HT-29 (cell line): ENCODE data around the gene PSMA5. TPM values are rescaled to one million over a fixed set of nuclear protein-coding genes. Genes with fewer than 3 reads are reported as not detected.

Source experiments
- DNase-seq: peaks from one replicate; pipeline ENCODE4 v3.0.0-alpha.2; 2015; ENCODE audit warnings: low spot score
- total RNA-seq: library from RNA; depleted of rRNA; stranded (reverse); fragments of >200 nt; shearing (Covaris generic); gene quantifications from 2 replicates; pipeline ENCODE4 v1.2.3, GENCODE V29; 2014; rRNA removed

PSMA5 gene
- total RNA-seq, 1 experiment from 2014 or later = 80.9 TPM

DNA sequence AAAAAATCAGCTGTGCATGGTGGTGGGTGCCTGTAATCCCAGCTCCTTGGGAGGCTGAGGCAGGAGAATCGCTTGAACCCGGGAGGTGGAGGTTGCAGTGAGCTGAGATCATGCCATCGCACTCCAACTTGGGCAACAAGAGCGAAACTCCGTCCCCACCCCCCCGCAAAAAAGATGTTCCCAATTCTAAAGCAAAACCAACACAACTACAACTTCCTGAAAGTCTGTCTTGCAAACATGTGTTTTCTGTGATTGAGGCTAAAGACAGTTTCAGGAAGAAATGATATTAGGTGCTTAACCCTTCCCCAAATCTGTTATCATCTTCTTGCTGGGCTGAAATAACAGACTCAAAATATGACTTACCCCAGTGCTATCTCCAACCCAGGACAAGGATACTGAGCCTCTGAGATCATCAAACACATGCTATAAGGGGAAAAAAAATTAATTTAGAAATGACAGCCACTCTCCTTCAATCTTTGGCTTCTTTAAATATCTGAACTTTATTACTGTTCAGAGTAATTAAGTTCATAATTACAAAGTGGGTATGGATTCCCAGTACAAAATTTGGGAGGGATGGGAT is 57.0 kb downstream of the PSMA5 start:
- no peak for DNase-seq

DNA sequence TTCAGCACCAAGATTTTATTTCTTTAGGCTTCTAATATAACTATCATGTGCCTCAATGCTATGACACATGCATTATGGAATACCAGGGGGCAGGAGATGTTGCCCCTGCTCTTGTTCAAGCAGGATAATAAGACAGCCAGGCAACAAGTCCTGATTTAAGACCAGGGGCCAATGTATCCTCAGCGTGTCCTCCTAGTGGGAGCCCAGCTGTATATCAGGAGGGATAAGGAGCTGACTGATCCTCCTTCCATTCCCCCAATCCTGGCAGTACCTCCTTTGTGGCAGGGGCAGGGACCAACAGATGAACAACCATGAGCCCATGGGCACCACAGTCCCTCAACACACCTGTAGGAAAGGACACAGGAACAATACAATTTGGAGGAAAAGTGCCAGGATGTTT is 57.8 kb downstream of the PSMA5 start:
- DNase-seq = no peak

DNA sequence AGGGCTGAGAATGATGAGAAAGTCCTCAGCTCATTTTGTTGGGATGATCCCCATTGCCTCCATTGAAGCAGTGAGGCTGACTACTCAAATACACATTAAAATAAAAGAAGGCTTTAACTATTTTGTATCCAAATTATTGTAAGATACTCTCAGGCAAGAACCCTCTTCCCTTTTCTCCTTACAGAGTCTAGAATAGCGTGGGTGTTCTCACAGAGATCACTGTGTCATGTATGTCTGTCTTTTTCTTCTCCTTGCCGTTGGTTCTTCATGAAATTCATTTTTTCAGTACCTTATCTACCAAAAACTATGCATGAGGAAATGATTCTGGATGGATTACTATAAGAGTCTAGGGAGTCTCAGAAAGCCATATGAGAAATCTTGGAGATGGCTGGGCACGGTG is 58.6 kb downstream of the PSMA5 start:
- no peak for DNase-seq

DNA sequence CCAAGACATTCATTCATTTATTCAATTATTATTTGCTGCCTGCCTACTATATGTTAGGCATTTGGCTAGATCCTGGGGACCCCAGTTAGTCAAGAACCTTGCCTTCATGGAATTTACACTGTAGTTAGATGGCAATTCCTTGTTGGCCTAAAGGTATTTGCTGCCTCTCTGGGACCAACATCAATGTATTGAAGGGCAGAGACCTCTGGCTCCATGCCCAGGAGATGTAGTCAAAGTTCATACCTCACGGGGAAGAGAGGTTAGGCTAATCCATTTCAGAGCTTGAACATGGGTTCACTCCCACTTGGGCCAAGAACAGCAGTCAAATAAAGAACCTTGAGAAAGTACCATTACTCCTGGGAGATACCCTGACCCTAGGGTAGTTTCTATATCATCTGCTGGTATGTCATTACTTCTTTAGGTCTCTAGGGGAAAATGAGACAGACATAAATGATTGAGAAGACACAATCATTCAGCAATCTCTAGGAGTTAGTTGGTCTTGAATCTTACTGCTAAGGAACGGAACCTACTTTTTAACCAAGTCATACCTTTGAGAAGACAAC is 60.5 kb downstream of the PSMA5 start:
- DNase-seq = peak; percentile 42

DNA sequence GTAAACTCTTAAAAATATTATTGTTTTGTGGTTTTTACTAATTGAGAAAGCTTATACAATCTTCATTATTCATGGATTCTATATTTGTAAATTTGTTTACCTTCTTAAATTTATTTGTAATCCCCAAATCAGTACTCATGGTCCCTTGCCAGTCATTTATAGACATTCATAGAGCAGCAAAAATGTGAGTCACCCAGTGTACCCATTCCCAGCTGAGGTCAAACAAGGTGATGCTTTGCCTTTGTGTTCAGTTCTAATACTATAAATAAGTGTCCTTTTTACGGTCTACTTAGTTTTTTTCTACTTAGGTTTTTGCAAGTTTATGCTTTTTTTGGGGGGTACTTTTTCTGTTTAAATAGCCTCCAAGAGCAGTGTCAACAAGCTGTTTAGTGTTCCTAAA is 64.6 kb downstream of the PSMA5 start:
- DNase-seq = no peak

DNA sequence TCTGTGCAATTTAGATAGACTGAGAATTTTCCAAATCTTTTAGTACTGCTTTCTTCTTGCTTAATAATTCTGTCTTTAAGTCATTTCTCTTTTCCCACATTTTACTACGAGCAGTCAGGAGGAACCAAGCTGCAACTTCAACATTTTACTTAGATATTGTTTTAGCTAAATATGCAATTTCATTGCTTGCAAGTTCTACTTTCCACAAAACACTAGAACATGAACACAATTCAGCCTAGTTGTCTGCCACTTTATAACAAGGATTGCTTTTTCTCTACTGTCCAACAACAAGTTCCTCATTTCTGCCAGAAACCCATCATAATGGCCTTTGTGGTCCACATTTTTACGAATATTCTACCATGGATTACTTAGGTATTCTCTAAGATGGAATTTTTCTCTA is 65.2 kb downstream of the PSMA5 start:
- DNase-seq = no peak

DNA sequence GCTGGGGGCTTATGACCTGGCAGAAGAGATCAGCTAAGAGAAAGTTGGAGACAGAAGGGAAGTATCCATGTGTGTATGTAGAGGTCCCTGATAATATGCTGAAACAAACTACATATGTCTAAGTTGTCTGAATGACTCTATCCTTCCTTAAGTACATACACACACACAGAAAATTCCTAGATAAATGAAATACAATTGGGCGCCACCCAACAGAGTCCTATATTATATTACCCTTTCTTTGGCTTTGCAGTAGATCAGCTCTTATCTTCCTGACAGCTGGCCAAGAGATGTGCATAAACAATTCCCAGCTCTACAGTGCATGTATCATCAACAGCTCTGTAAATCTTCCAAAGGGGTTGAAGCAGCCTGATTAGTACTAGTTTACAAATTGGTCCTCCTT is 68.6 kb downstream of the PSMA5 start:
- no peak for DNase-seq

DNA sequence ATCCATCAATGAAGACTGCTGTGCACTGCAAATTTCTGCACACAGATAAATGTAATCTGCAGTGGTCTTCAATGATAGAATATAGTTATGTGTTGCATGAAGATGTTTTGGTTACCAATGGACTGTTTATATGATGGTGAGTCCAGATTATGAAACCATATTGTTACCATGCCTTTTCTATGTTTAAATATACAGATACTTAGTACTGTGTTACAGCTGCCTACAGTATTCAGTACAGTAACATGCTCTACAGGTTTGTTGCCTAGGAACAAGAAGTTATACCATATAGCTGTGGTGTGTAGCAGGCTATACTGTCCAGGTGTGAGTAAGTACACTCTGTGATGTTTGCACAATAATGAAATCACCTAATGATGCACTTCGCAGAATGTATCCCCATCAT is 69.3 kb downstream of the PSMA5 start:
- DNase-seq = no peak

DNA sequence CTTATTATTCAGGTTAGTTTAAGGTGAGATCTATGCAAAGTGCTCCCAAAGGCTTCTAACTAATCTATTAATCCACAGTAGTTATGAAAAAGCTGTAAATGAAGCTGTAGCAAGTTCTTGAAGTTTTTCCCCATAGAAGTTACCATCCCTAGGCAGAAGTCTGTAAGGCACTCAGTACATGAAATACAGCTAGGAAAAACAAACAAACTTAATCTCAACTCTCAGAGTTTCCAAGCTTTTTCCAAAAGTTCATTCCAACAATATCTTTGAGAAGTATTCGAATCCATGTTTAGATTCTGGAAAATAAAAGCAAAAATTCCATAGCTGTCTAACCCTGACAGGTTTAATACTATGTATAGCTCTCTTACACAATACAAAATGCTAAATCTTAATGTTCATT is 69.7 kb downstream of the PSMA5 start:
- no peak for DNase-seq

DNA sequence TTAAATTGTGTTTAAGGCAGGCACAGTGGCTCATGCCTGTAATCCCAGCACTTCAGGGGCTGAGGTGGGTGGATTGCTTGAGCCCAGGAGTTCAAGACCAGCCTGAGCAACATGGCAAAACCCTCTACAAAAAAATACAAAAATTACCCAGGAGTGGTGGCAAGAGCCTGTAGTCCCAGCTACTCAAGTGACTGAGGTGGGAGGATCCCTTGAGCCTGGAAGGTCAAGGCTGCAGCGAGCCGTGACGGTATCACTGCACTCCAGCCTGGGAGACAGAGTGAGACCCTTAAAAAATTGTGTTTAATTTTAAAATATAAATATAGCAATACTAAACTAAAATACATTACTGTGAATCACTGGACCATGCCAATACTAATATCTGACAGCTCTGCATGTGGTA is 71.3 kb downstream of the PSMA5 start:
- no peak for DNase-seq

DNA sequence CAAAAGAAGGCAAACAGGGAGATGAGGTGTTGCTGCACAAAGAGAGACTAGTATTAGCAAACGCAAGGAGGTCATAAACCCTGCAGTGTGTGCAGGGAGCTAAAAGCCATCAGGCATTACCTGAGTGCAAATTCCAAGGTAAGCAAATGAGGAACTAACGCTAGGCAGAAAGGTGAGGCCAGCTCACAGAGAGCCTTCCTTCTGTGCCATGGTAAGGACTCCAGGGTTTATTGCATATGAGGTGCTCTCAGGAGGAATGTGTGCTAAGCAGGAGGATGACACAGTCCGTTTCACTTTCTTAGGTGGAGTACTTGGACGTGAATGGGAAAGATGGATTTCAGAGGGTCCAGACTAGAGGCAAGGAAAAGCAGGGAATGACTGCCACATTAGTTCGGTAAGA is 74.8 kb downstream of the PSMA5 start:
- no peak for DNase-seq

DNA sequence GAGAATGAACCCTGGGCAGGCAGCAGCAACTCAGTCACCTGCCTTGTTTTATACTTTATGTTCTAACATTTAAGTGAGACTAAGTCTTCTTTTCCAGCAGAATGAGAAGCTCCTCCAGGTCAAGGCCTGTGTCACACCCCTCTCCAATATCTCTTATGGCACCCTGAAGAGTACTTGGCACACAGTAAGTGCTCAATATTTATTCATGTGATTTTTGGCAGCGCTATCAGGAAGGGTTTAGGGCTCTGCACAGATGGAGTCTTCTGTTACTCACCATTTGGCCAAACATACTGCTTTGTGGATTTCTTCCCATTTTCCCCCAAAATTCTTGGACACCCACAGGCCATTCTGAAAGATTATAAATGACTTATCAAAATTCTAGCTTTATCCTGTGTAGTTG is 75.6 kb downstream of the PSMA5 start:
- DNase-seq = no peak

DNA sequence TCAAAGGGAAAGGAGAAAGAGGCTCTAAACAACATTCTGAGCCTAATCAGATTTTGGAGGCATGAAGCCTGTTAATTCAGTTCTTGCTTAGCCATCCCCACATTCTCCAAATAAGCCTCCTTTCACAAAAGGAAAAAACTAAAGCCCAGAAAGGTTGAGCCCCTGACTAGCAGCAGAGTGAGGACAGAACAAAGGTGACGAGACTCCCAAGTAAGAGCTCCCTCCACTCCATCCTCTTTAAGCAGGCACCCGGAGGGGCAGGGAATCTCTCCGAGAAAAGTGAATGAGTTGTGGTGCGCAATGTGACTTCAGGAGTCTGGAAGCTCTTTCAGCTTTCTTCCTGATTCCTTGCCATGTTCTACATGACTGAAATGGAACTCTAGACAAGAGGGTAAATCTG is 76.1 kb downstream of the PSMA5 start:
- no peak for DNase-seq

Other genes with a start within 250 kb of the PSMA5 start
- gene SARS1, start 212.5 kb downstream of the PSMA5 start, total RNA-seq = 109 and 125 TPM in 2 replicates
- gene CELSR2, start 176.9 kb downstream of the PSMA5 start, total RNA-seq = 1.1 and 1.4 TPM in 2 replicates
- 54.6 and 61.1 TPM in 2 replicates for gene PSRC1, start 143.3 kb downstream of the PSMA5 start, total RNA-seq
- 0.13 TPM in 1 of 2 replicates, not detected in the other for gene MYBPHL, start 119.4 kb downstream of the PSMA5 start, total RNA-seq
- gene SORT1, start 28.5 kb downstream of the PSMA5 start, total RNA-seq = 15.3 and 16.3 TPM in 2 replicates
- gene SYPL2, start 40.1 kb upstream of the PSMA5 start, total RNA-seq = not detected in 2 replicates
- 10.8 and 14.1 TPM in 2 replicates for gene ATXN7L2, start 57.5 kb upstream of the PSMA5 start, total RNA-seq
- gene CYB561D1, start 67.6 kb upstream of the PSMA5 start, total RNA-seq = 5.9 TPM in 2 replicates
- 1.1 and 1.2 TPM in 2 replicates for gene AMIGO1, start 83.3 kb upstream of the PSMA5 start, total RNA-seq
- gene GPR61, start 113.4 kb upstream of the PSMA5 start, total RNA-seq = 0.18 TPM in 1 of 2 replicates, not detected in the other
- 3.8 and 3.9 TPM in 2 replicates for gene GNAI3, start 122.2 kb upstream of the PSMA5 start, total RNA-seq
- gene GNAT2, start 193.2 kb upstream of the PSMA5 start, total RNA-seq = not detected in 2 replicates
- gene AMPD2, start 193.4 kb upstream of the PSMA5 start, total RNA-seq = 93.4 and 94.2 TPM in 2 replicates
- 2.5 and 4.5 TPM in 2 replicates for gene GSTM4, start 229.7 kb upstream of the PSMA5 start, total RNA-seq
- gene GSTM2, start 241.6 kb upstream of the PSMA5 start, total RNA-seq = not detected in 2 replicates